ENCODE data around the gene SPA17. TPM values are rescaled to one million over a fixed set of nuclear protein-coding genes. Genes with fewer than 3 reads are reported as not detected.

Gene SPA17
- total and polyA plus RNA-seq, 9 of the 15 experiments (the other 6 are each of a cell fraction or from before 2014, with no cell fraction given), result 6.0 to 19.5 (median 12.6) TPM

GRCh38 chr11:124658501-124658900 is 15.2 kb upstream of the SPA17 start (continued):
- TF ChIP-seq REST (IDR thresholded peaks at IDR 0.05; ENCODE audit: borderline replicate concordance) (no peak), REST (CRISPR knock-in tag; IDR thresholded peaks at IDR 0.05; ENCODE audit: low read depth) (no peak), RUNX1 (IDR thresholded peaks at IDR 0.05; ENCODE audit: low read depth) (no peak), TCF15 (CRISPR knock-in tag; IDR thresholded peaks at IDR 0.05) (no peak), ZNF561 (CRISPR knock-in tag; conservative IDR thresholded peaks at IDR 0.05) (no peak), ZNF140 (CRISPR knock-in tag; IDR thresholded peaks at IDR 0.05) (no peak), CREBBP (IDR thresholded peaks at IDR 0.05; ENCODE audit: low read depth, low read length) (no peak)

Data from K562 (cell line).